NCI-H345 (cell line): ENCODE measurements around the gene KLC4.
A peak's percentile ranks its signal among the peaks of the same experiment; 100 is the strongest.
"Not testable (repeated sequence)": the region's sequence is repeated elsewhere in the genome, so short reads cannot be mapped to it uniquely, and the experiment has no call there.

ENCODE experiments used
- DNase-seq: peaks from one replicate; lab custom pipeline; 2025; lab: John Stamatoyannopoulos, UW

KLC4 gene

GRCh38 chr6:43070028-43070632 lies 10.7 kb downstream of the KLC4 start:
- DNase-seq: peak; percentile 19

- DNase-seq: no peak
Measured at GRCh38 chr6:43074847-43075669, 15.6 kb downstream of the KLC4 start.

GRCh38 chr6:43075670-43076463 lies 16.4 kb downstream of the KLC4 start, which contains the start of gene PTK7:
Gene PTK7, plus strand, starts transcription at chr6:43076314. Its CDS starts 175 bp downstream, at chr6:43076489.
- DNase-seq: peak; percentile 85

GRCh38 chr6:43076464-43077332 lies 17.3 kb downstream of the KLC4 start:
- DNase-seq: peak; percentile 38

- DNase-seq: no peak
Measured at GRCh38 chr6:43077333-43077809, 17.9 kb downstream of the KLC4 start.

- no peak for DNase-seq
Measured at GRCh38 chr6:43077981-43078511, 18.6 kb downstream of the KLC4 start.

GRCh38 chr6:43078691-43079090 lies 19.3 kb downstream of the KLC4 start:
- no peak for DNase-seq

- no peak for DNase-seq
Measured at GRCh38 chr6:43081043-43081442, 21.6 kb downstream of the KLC4 start.

GRCh38 chr6:43081922-43082321 lies 22.5 kb downstream of the KLC4 start:
- DNase-seq: not testable (repeated sequence)

- DNase-seq: no peak
Measured at GRCh38 chr6:43082806-43083655, 23.6 kb downstream of the KLC4 start.

GRCh38 chr6:43086022-43086658 lies 26.7 kb downstream of the KLC4 start:
- no peak for DNase-seq

- DNase-seq: no peak
Measured at GRCh38 chr6:43088654-43089056, 29.2 kb downstream of the KLC4 start.

- no peak for DNase-seq
Measured at GRCh38 chr6:43089467-43089866, 30.0 kb downstream of the KLC4 start.

GRCh38 chr6:43089874-43090558 lies 30.6 kb downstream of the KLC4 start:
- no peak for DNase-seq

- DNase-seq: peak; percentile 12
Measured at GRCh38 chr6:43090559-43090956, 31.1 kb downstream of the KLC4 start.

- DNase-seq: no peak
Measured at GRCh38 chr6:43091020-43091419, 31.6 kb downstream of the KLC4 start.

- DNase-seq: no peak
Measured at GRCh38 chr6:43091436-43091991, 32.1 kb downstream of the KLC4 start.

- DNase-seq: no peak
Measured at GRCh38 chr6:43092635-43093034, 33.2 kb downstream of the KLC4 start.
